Measurements from ENCODE around the gene ALDH3A2. TPM values are rescaled to one million over a fixed set of nuclear protein-coding genes. Genes with fewer than 3 reads are reported as not detected.
A peak's percentile ranks its signal among the peaks of the same experiment; 100 is the strongest.

The ALDH3A2 gene
- total and polyA plus RNA-seq, 12 donors = 20.6 to 104 (median 66.1) TPM

- WGBS, 2 donors = 88 to 90% methylated on average over 13 of the region's 13 CpGs
- intact Hi-C loops (cut with DNase I) = loop anchor here in 2 of 10 donors (10.0 kb wide), 2 partner anchors 50 to 60 kb away; no protein-coding TSS in a partner anchor
These were observed 56.6 kb downstream of the ALDH3A2 start for GRCh38 chr17:19705201-19705600.

DNA sequence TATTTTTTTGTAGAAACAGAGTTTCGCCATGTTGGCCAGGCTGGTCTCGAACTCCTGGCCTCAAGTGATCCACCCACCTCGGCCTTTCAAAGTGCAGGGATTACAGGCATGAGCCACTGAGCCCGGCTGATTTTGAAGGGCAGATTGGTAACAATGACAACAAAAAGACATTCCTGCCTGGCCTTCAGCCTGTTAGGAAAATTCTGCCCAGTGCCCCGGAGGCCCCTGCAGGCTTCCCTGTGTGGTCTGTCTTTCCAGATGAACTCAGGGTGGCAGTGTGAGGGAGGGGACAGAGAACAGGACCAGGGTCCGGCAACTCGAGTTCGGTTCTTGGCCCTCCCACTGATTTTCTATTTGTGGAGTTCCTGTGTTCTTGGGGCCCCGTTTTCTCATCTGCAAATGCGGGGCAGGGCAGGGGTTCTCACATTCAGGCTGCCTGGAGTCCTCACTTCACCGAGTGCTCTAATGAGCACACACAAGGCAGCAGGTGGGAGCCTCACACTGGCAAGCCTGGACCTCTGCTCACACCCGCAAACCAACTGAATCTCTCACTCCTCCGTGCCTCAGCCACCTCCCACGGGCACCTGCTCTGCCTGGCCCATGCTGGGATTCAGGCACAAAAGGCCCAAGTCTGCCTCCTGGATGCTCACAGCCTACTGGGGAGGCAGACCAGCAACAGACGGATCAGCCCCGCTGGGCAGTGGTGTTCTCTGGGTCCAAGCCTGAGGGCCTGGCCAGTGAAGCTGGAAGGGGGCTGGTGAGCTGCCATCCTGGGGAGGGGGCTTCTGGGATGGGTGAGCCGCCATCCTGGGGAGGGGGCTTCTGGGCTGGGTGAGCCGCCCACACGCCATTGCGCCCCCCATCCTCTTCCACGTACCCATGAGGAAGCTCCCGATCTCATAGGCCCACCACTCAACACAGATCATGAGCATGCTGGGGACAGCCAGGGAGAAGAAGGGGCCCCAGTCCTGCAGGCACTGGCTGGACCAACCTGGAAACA lies 57.5 kb downstream of the ALDH3A2 start:
- no peak for DNase-seq
- intact Hi-C loops (cut with DNase I) = loop anchor here in 2 of 10 donors (10.0 kb wide), 2 partner anchors 49 to 59 kb away; no protein-coding TSS in a partner anchor
- WGBS, 2 donors = 83 to 85% methylated on average over 22 of the region's 22 CpGs
- H3K4me3 ChIP-seq = no peak overlapping the region
- no peaks in the 10 kb centered on the region for H3K9me3 ChIP-seq
- H3K27ac ChIP-seq = no peak overlapping the region
- H3K36me3 ChIP-seq = no peaks in the 10 kb centered on the region
- ATAC-seq = no peak
- H3K4me1 ChIP-seq = peaks cover 0 to 28% (median 20%) of the 10 kb centered on the region in 9 donors
- no peak for TF ChIP-seq CTCF (IDR thresholded peaks at IDR 0.05)
- H3K27me3 ChIP-seq = no peaks in the 10 kb centered on the region

More at GRCh38 chr17:19705201-19705600, 56.6 kb downstream of the ALDH3A2 start:
- DNase-seq (no peak), ATAC-seq (no peak)
- H3K4me3 ChIP-seq = no peak overlapping the region
- no peak for TF ChIP-seq CTCF (IDR thresholded peaks at IDR 0.05)
- H3K9me3 ChIP-seq = no peaks in the 10 kb centered on the region
- H3K4me1 ChIP-seq = peaks cover 0 to 28% (median 20%) of the 10 kb centered on the region in 9 donors
- H3K36me3 ChIP-seq = no peaks in the 10 kb centered on the region
- no peak overlapping the region for H3K27ac ChIP-seq
- H3K27me3 ChIP-seq = no peaks in the 10 kb centered on the region

- 81% methylated on average over 12 of the region's 12 CpGs for WGBS, 2 donors
- intact Hi-C loops (cut with DNase I) = loop anchor here in 2 of 10 donors (10.0 kb wide), 2 partner anchors 48 to 58 kb away; no protein-coding TSS in a partner anchor
These were observed 58.5 kb downstream of the ALDH3A2 start for GRCh38 chr17:19706791-19707727.

More at GRCh38 chr17:19706791-19707727, 58.5 kb downstream of the ALDH3A2 start:
- Histone ChIP-seq H3K4me3 (no peak overlapping the region), H3K27ac (no peak overlapping the region), H3K36me3 (no peaks in the 10 kb centered on the region), H3K4me1 (peaks cover 0 to 28% (median 20%) of the 10 kb centered on the region in 9 donors), H3K9me3 (no peaks in the 10 kb centered on the region), H3K27me3 (no peaks in the 10 kb centered on the region)
- DNase-seq = no peak
- no peak for TF ChIP-seq CTCF (IDR thresholded peaks at IDR 0.05)
- peak in 1 of 8 donors; percentile 10 for ATAC-seq

Data from heart right ventricle (tissue), 16 donors.